Activated CD4-positive, CD25-positive, alpha-beta regulatory T cell treated with anti-CD3 and anti-CD28 coated beads, Interleukin-2, amount 50 U/mL, for 72 hours (primary cell): ENCODE measurements around the gene PLA2G15.
A peak's percentile ranks its signal among the peaks of the same experiment; 100 is the strongest.

ENCODE experiments used
- DNase-seq: peaks from one replicate; pipeline ENCODE4 v3.0.0; 2021

PLA2G15 gene

GRCh38 chr16:68233085-68233834, 11.9 kb upstream of the PLA2G15 start:
- no peak for DNase-seq

- DNase-seq, result no peak
Observed at GRCh38 chr16:68233835-68234187, 11.4 kb upstream of the PLA2G15 start.

GRCh38 chr16:68234188-68235107, 10.7 kb upstream of the PLA2G15 start:
- DNase-seq, result no peak

- peak; percentile 29 for DNase-seq
Observed at GRCh38 chr16:68235108-68235886, 9.9 kb upstream of the PLA2G15 start.

GRCh38 chr16:68235887-68236136, 9.4 kb upstream of the PLA2G15 start, which contains the start of gene ESRP2:
Gene ESRP2, minus strand, starts transcription at chr16:68236127. Its CDS starts 82 bp downstream, at chr16:68236045.
- no peak for DNase-seq

- DNase-seq, result peak; percentile 59
Observed at GRCh38 chr16:68236137-68236825, 8.9 kb upstream of the PLA2G15 start.

GRCh38 chr16:68236826-68237242, 8.3 kb upstream of the PLA2G15 start:
- DNase-seq, result no peak

GRCh38 chr16:68237243-68238028, 7.7 kb upstream of the PLA2G15 start:
- DNase-seq, result peak; percentile 90

GRCh38 chr16:68238029-68238345, 7.2 kb upstream of the PLA2G15 start:
- DNase-seq, result no peak

- DNase-seq, result no peak
Observed at GRCh38 chr16:68242085-68242484, 3.1 kb upstream of the PLA2G15 start.

GRCh38 chr16:68242926-68243858, 2.0 kb upstream of the PLA2G15 start:
- DNase-seq, result no peak

- no peak for DNase-seq
Observed at GRCh38 chr16:68244481-68244902, 681 bp upstream of the PLA2G15 start.

- no peak for DNase-seq
Observed at GRCh38 chr16:68246121-68246520, 948 bp downstream of the PLA2G15 start.

GRCh38 chr16:68246666-68247065, 1.5 kb downstream of the PLA2G15 start:
- no peak for DNase-seq

- no peak for DNase-seq
Observed at GRCh38 chr16:68247400-68247799, 2.2 kb downstream of the PLA2G15 start.

GRCh38 chr16:68247932-68248331, 2.8 kb downstream of the PLA2G15 start:
- DNase-seq, result no peak

- no peak for DNase-seq
Observed at GRCh38 chr16:68249371-68249770, 4.2 kb downstream of the PLA2G15 start.

GRCh38 chr16:68250951-68251350, 5.8 kb downstream of the PLA2G15 start:
- DNase-seq, result no peak

- DNase-seq, result no peak
Observed at GRCh38 chr16:68251832-68252231, 6.7 kb downstream of the PLA2G15 start.

- DNase-seq, result no peak
Observed at GRCh38 chr16:68252383-68252782, 7.2 kb downstream of the PLA2G15 start.

- no peak for DNase-seq
Observed at GRCh38 chr16:68253721-68254120, 8.5 kb downstream of the PLA2G15 start.
